MG63 (cell line): ENCODE data around the gene ZC3H12C. TPM values are rescaled to one million over a fixed set of nuclear protein-coding genes. Genes with fewer than 3 reads are reported as not detected.
"Not testable (repeated sequence)": the region's sequence is repeated elsewhere in the genome, so short reads cannot be mapped to it uniquely, and the experiment has no call there.

Source experiments
- DNase-seq: peaks from one replicate; pipeline ENCODE4 v3.0.0-alpha.2; 2020
- H3K27me3 ChIP-seq: fragments of 250-450 bp; sonication (Bioruptor Pico); 2 replicates; pipeline ENCODE4 v1.5.1; 2020; ENCODE audit warnings: mild to moderate bottlenecking, moderate library complexity
- H3K36me3 ChIP-seq: fragments of 250-450 bp; sonication (Bioruptor Pico); 2 replicates; pipeline ENCODE4 v1.5.1; 2020; ENCODE audit warnings: mild to moderate bottlenecking, moderate library complexity
- H3K4me3 ChIP-seq: fragments of 250-450 bp; sonication (Bioruptor Pico); 2 replicates; pipeline ENCODE4 v1.5.1; 2020; ENCODE audit warnings: mild to moderate bottlenecking, moderate library complexity
- H3K9me3 ChIP-seq: fragments of 250-450 bp; sonication (Bioruptor Pico); 2 replicates; pipeline ENCODE4 v1.5.1; 2020; ENCODE audit warnings: mild to moderate bottlenecking, moderate library complexity
- total RNA-seq: library from RNA; depleted of rRNA; stranded (reverse); fragments of >200 nt; shearing (Covaris generic); gene quantifications from 2 replicates; pipeline ENCODE4 v1.2.3, GENCODE V29; 2014; ENCODE audit warnings: low replicate concordance; rRNA removed

Gene ZC3H12C
- total RNA-seq, 1 experiment from 2014 or later: 2.5 TPM

DNA sequence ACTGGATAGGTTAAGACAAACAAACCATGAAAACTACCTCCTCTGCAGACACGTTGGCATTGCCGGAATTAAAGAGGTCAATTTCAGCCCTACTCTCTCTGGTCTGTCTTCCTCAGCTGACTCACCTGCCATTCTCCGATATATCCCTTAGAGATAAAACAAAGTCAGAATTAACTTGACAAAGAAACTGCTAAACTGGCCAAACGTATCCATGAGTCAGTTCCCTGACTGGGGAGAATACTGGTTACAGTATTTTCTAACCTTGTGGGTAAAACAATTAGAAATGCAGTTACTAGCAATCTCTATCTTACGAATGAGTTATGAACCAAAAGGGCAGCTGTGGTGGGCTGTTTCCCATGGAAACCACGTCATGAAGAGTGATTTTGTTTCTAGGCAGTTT lies 107.0 kb downstream of the ZC3H12C start:
- Histone ChIP-seq H3K36me3 (no peaks in the 10 kb centered on the region), H3K9me3 (no peaks in the 10 kb centered on the region), H3K4me3 (no peak overlapping the region), H3K27me3 (no peaks in the 10 kb centered on the region)
- no peak for DNase-seq

DNA sequence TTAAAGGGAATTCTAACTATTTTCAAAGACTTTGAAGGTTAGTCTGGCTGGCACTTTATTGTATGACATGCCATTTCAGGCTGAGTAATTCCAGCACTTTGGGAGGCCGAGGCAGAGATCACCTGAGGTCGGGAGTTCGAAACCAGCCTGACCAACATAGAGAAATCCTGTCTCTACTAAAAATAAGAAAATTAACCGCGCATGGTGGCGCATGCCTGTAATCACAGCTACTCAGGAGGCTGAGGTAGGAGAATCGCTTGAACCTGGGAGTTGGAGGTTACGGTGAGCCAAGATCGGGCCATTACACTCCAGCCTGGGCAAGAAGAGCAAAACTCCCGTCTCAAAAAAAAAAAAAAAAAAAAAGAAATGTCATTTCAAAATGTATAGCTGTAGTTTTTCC lies 107.6 kb downstream of the ZC3H12C start:
- no peaks in the 10 kb centered on the region for H3K9me3 ChIP-seq
- no peaks in the 10 kb centered on the region for H3K27me3 ChIP-seq
- no peaks in the 10 kb centered on the region for H3K36me3 ChIP-seq
- no peak overlapping the region for H3K4me3 ChIP-seq
- no peak for DNase-seq

DNA sequence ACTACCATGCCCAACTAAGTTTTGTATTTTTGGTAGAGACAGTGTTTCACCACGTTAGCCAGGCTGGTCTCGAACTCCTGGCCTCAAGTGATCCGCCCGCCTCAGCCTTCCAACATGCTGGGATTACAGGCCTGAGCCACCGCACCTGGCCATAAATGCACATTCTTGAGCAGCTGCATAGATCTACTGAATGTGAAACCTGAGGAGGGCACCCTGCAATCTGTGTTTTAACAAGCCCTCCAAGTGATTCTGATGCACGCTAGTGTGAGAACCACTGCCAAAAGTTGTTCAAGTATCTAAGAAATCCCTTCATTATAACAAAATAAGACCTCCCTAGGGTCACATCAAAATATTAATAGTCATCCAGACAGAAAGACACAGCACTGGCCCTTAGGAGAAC lies 113.9 kb downstream of the ZC3H12C start:
- Histone ChIP-seq H3K9me3 (no peaks in the 10 kb centered on the region), H3K36me3 (no peaks in the 10 kb centered on the region), H3K27me3 (no peaks in the 10 kb centered on the region), H3K4me3 (no peak overlapping the region)
- no peak for DNase-seq

DNA sequence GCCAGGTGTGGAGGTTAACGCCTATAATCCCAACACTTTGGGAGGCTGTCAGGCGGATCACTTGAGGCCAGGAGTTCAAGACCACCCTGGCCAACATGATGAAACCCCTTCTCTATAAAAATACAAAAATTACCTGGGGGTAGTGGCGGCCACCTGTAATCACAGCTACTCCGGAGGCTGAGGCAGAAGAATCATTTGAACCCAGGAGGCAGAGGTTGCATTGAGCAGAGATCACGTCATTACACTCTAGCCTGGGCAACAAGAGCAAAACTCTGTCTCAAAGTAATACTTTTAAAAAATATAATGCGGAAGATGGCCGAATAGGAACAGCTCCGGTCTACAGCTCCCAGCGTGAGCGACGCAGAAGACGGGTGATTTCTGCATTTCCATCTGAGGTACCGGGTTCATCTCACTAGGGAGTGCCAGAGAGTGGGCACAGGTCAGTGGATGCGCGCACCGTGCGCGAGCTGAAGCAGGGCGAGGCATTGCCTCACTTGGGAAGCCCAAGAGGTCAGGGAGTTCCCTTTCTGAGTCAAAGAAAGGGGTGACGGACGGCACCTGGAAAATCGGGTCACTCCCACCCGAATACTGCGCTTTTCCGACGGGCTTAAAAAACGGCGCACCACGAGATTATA lies 115.6 kb downstream of the ZC3H12C start:
- H3K9me3 ChIP-seq, H3K36me3 ChIP-seq, H3K4me3 ChIP-seq, H3K27me3 ChIP-seq, DNase-seq: not testable (repeated sequence)

DNA sequence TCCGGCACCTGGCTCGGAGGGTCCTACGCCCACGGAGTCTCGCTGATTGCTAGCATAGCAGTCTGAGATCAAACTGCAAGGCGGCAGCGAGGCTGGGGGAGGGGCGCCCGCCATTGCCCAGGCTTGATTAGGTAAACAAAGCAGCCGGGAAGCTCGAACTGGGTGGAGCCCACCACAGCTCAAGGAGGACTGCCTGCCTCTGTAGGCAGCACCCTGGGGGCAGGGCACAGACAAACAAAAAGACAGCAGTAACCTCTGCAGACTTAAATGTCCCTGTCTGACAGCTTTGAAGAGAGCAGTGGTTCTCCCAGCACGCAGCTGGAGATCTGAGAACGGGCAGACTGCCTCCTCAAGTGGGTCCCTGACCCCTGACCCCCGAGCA lies 116.1 kb downstream of the ZC3H12C start:
- not testable (repeated sequence) for H3K27me3 ChIP-seq, DNase-seq, H3K4me3 ChIP-seq, H3K36me3 ChIP-seq, H3K9me3 ChIP-seq

DNA sequence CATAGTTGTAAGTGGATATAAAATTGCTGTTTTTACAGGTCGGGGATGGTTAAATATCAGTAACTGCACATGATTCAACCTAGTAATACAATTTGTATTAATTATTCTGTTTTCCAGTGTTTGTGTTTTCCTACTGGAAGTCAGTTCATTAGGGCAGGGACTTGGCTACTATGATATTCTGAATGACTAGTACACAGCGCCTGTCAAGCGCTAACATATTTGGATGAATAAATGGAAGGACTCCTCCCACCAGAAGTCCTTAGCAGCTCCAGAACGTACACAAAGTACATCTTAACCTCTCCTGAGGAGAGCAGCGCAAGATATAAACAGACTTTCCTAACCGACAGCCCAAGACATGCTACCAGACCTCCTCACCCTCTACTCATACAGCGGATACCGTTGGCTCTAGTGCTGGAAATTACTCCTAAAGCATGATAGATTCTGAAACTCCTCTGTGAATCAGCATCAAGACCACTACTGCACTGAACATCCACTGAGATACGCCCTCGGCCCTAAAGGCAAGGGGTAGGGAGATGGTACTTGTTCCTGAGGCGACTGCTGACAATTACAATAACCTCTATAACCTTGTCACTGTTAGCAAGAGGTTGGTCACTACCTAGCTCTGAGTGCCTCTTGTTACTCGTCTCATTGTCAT lies 124.2 kb downstream of the ZC3H12C start:
- Histone ChIP-seq H3K9me3 (no peaks in the 10 kb centered on the region), H3K36me3 (no peaks in the 10 kb centered on the region), H3K4me3 (no peak overlapping the region)

DNA sequence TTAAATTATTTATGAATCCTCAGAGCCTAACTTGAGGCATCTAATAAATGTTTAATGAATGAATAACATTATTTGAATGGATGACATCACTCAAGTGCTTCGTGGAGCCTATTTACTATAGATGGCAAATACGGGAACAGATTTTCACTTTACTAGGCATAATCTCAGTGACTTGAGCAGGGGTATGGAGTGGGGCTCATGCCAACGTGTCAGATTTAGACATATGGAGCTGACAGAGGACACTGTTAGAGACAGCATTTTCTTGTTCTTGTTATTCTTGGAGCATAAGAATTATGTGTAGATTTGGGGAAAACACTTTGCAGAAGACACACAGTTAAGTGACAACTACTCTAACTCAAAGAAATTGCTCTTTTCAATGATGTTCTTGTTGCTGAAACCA lies 124.7 kb downstream of the ZC3H12C start:
- no peak for DNase-seq
- Histone ChIP-seq H3K9me3 (0 out of 2 replicates have a peak, but pooled peaks cover 1% of the 10 kb centered on the region), H3K36me3 (no peaks in the 10 kb centered on the region), H3K4me3 (no peak overlapping the region), H3K27me3 (no peaks in the 10 kb centered on the region)

More for the DNA sequence above, 124.2 kb downstream of the ZC3H12C start:
- no peak for DNase-seq
- H3K27me3 ChIP-seq: no peaks in the 10 kb centered on the region

DNA sequence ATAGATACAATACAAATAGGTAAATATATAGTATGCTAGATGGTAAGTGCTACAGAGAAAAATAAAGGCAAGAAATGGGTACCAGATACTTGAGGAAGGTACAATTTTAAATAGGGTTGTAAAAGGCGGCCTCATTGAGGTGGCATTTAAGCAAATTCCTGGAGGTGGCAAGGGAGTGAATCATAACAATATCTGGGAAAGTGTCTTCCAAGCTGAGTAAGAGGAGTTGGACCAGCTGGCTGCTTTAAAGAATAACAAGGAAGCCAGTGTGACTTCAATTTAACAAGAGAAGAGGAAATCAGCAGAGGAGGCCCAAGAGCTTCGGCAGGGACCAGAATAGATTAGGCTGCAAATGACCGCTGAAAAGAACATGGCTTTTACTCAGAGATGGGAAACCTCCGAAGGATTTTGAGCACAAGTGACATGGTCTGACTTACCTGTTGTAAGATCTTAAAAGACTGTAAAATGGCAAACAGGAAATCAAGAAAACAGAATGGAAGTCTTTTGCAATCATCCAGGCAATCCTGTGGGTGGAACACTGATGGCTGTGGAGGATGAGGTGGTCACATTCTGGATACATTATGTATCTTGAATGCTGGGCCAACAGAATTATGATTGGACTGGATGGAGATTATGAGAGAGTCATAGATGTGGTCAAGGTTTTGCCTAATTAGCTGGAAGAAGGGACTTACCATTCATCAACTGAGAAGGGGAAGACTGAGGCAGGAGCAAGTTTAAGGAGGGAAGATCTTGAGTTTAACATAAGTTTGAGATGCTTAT lies 126.0 kb downstream of the ZC3H12C start:
- H3K27me3 ChIP-seq: no peaks in the 10 kb centered on the region
- no peak for DNase-seq
- H3K9me3 ChIP-seq: 0 out of 2 replicates have a peak, but pooled peaks cover 1% of the 10 kb centered on the region
- H3K36me3 ChIP-seq: no peaks in the 10 kb centered on the region; the same call in 1 of the 2 replicates
- H3K4me3 ChIP-seq: no peak overlapping the region

Other genes with a start within 250 kb of the ZC3H12C start
- gene RDX, start 203.2 kb downstream of the ZC3H12C start, total RNA-seq: 69.5 and 161 TPM in 2 replicates